ENCODE data around the gene MEIS2.

Gene MEIS2

DNA sequence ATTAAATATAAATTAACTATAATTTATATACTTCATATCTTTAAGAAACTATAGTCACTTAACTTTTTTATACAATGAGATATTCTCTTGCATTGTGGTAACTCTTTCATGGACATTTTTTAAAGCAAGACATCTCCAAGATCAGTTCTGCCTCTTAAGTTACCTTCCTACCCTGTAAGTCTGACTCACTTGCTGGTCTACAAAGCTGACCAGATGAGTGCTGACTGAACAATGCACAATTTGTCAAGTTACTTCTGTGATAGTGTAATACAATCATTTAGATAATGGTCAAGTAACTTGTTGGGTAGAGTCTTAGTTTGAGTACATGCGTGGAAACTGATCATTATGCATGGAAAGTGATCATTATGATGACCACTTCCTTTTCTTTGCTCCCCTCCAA, 145.9 kb downstream of the MEIS2 start:
- Histone ChIP-seq H3K27me3 (ENCODE audit: control insufficient read depth in 2 of 2, insufficient read depth in 2 of 2, low read length in 2 of 2) (peaks cover 0 to 3% of the 10 kb centered on the region in 2 donors), H3K27ac (ENCODE audit: low read depth in 2 of 2, low read length in 2 of 2) (no peak overlapping the region), H3K9ac (ENCODE audit: low read depth in 1 of 2, low read length in 2 of 2) (no peak overlapping the region), H3K4me3 (ENCODE audit: low read length in 2 of 2) (no peak overlapping the region), H3K4me1 (ENCODE audit: control insufficient read depth in 2 of 2, insufficient read depth in 2 of 2, low read length in 2 of 2) (no peaks in the 10 kb centered on the region), H3K9me3 (ENCODE audit: control insufficient read depth in 2 of 2, low read length in 2 of 2) (no peaks in the 10 kb centered on the region), H3K36me3 (ENCODE audit: control insufficient read depth in 2 of 2, insufficient read depth in 2 of 2, low read length in 2 of 2) (no peaks in the 10 kb centered on the region)

DNA sequence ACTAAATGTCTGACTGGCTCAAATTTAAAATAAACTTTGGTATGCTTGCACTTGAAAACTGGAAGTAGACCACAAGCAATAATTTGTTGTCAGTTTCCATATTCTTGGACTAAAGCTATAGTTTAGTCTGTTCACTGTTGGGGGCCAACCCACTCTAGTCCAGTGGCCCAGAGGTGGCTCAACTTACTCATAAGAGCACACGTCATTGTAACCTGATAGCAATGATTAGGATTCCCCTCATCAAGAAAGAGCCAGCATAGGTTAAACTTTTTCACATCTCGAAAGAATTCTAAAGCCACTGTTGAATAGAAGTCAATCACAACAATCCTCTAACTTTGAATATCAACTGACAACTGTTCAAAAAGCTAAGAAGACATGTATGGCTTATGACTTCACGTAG, 147.0 kb downstream of the MEIS2 start:
- H3K27ac ChIP-seq (ENCODE audit: low read depth in 2 of 2, low read length in 2 of 2), result no peak overlapping the region
- H3K4me1 ChIP-seq (ENCODE audit: control insufficient read depth in 2 of 2, insufficient read depth in 2 of 2, low read length in 2 of 2), result no peaks in the 10 kb centered on the region
- H3K9ac ChIP-seq (ENCODE audit: low read depth in 1 of 2, low read length in 2 of 2), result no peak overlapping the region
- no peak overlapping the region for H3K4me3 ChIP-seq (ENCODE audit: low read length in 2 of 2)
- no peaks in the 10 kb centered on the region for H3K9me3 ChIP-seq (ENCODE audit: control insufficient read depth in 2 of 2, low read length in 2 of 2)
- no peaks in the 10 kb centered on the region for H3K36me3 ChIP-seq (ENCODE audit: control insufficient read depth in 2 of 2, insufficient read depth in 2 of 2, low read length in 2 of 2)
- peaks cover 0 to 3% of the 10 kb centered on the region in 2 donors for H3K27me3 ChIP-seq (ENCODE audit: control insufficient read depth in 2 of 2, insufficient read depth in 2 of 2, low read length in 2 of 2)

DNA sequence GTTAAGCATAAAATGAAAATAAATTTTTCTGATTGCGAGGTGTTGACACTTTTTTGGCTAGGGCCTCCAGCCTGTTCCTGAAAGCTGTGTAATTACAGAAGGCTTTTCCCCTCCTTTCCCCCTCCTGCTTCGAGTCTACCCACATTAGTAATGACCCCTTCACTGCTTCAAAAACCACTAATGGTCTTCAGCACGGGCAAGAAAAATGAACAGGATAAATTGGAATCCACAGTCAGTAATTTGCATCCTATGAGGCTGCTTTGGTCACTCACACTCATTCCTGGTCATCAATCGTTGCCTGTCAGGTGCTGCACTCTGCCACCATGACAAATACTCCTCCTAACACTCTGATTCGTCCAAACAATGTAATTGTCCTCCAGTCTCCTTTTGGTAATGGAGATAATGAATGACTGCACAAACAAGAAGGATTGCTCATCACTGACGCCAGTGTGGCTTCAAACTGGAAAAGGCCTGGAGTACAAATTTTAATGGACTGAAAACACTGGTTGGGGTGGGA, 148.6 kb downstream of the MEIS2 start:
- Histone ChIP-seq H3K4me3 (ENCODE audit: low read length in 2 of 2) (no peak overlapping the region), H3K9ac (ENCODE audit: low read depth in 1 of 2, low read length in 2 of 2) (no peak overlapping the region), H3K27ac (ENCODE audit: low read depth in 2 of 2, low read length in 2 of 2) (no peak overlapping the region), H3K9me3 (ENCODE audit: control insufficient read depth in 2 of 2, low read length in 2 of 2) (no peaks in the 10 kb centered on the region), H3K27me3 (ENCODE audit: control insufficient read depth in 2 of 2, insufficient read depth in 2 of 2, low read length in 2 of 2) (peaks cover 0 to 3% of the 10 kb centered on the region in 2 donors), H3K36me3 (ENCODE audit: control insufficient read depth in 2 of 2, insufficient read depth in 2 of 2, low read length in 2 of 2) (no peaks in the 10 kb centered on the region), H3K4me1 (ENCODE audit: control insufficient read depth in 2 of 2, insufficient read depth in 2 of 2, low read length in 2 of 2) (no peaks in the 10 kb centered on the region)

DNA sequence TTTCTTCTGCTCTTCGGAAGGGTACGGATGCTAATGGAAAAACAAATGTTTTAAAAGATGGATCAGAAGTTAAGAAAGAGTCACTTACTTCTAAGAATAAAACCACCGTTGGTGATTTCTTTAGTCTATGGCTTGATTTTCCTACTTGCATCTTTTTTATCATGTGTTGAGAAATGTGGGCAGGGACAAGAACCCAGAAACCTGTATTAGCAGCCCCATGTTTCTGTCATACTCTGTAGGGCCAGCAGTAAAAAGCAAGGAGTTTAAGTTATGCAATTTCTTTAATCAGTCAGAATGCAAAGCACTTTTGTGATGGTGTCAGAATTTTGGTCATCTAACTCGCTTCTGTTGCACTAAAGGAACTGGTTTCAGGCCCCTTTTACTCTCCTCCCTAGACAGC, 150.0 kb downstream of the MEIS2 start:
- Histone ChIP-seq H3K4me3 (ENCODE audit: low read length in 2 of 2) (no peak overlapping the region), H3K27me3 (ENCODE audit: control insufficient read depth in 2 of 2, insufficient read depth in 2 of 2, low read length in 2 of 2) (peaks cover 0 to 3% of the 10 kb centered on the region in 2 donors), H3K4me1 (ENCODE audit: control insufficient read depth in 2 of 2, insufficient read depth in 2 of 2, low read length in 2 of 2) (no peaks in the 10 kb centered on the region), H3K27ac (ENCODE audit: low read depth in 2 of 2, low read length in 2 of 2) (no peak overlapping the region), H3K9ac (ENCODE audit: low read depth in 1 of 2, low read length in 2 of 2) (no peak overlapping the region), H3K36me3 (ENCODE audit: control insufficient read depth in 2 of 2, insufficient read depth in 2 of 2, low read length in 2 of 2) (no peaks in the 10 kb centered on the region), H3K9me3 (ENCODE audit: control insufficient read depth in 2 of 2, low read length in 2 of 2) (no peaks in the 10 kb centered on the region)

DNA sequence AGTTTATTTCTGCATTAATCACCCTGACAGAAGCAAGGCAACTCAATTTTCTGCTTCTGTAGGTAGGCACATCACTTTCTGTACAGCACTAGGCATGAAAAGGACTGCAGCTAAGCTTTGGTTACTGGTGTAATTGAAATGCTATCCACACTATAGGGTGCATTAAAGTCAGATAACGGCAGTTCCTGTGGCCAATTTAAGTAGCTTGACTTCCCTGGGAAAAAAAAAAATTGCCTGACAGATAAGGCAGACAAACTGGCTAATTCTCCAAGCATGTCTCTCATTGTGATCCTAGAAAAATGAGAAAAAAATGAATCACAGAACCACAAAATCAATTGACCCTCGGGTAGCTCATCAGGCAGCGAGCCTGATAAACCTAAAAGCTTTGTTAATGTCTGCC, 151.4 kb downstream of the MEIS2 start:
- H3K9ac ChIP-seq (ENCODE audit: low read depth in 1 of 2, low read length in 2 of 2), result no peak overlapping the region
- no peak overlapping the region for H3K4me3 ChIP-seq (ENCODE audit: low read length in 2 of 2)
- no peaks in the 10 kb centered on the region for H3K4me1 ChIP-seq (ENCODE audit: control insufficient read depth in 2 of 2, insufficient read depth in 2 of 2, low read length in 2 of 2)

DNA sequence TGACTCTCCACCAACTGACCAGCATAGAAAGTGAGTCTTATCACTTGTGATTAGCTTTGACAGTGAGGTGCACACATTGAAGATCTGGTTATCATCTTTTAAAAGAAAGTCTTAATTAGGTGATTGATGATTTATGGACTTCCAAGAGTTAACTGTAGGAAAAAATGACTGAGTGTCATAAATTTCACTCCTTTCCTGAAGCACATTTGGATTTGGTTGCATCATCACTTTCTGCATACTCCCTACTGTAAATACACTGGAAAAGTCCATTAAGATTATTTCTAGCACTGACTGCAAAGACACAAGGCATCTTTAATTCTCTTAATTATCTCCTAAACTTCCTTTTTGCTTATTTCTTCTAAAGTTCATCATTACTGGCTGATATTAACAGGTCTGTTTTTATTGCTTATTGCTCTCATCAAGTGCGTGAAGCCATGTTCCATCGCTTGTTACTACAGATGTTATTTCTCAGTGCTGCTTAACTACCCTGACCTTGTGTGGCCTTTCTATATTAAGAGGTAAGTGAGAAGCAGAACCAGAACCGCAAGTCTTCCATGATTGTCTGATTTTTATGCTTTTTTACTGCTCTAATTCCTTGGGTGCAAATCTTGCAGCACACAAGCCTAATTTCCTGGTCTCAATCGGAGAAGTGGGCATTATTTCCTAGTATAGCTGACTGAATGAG, 153.2 kb downstream of the MEIS2 start:
- no peaks in the 10 kb centered on the region for H3K36me3 ChIP-seq (ENCODE audit: control insufficient read depth in 2 of 2, insufficient read depth in 2 of 2, low read length in 2 of 2)
- no peak overlapping the region for H3K4me3 ChIP-seq (ENCODE audit: low read length in 2 of 2)
- H3K27ac ChIP-seq (ENCODE audit: low read depth in 2 of 2, low read length in 2 of 2), result no peak overlapping the region
- no peak overlapping the region for H3K9ac ChIP-seq (ENCODE audit: low read depth in 1 of 2, low read length in 2 of 2)
- no peaks in the 10 kb centered on the region for H3K4me1 ChIP-seq (ENCODE audit: control insufficient read depth in 2 of 2, insufficient read depth in 2 of 2, low read length in 2 of 2)
- H3K27me3 ChIP-seq (ENCODE audit: control insufficient read depth in 2 of 2, insufficient read depth in 2 of 2, low read length in 2 of 2), result peaks cover 0 to 3% of the 10 kb centered on the region in 2 donors
- no peaks in the 10 kb centered on the region for H3K9me3 ChIP-seq (ENCODE audit: control insufficient read depth in 2 of 2, low read length in 2 of 2)

More for the DNA sequence above, 151.4 kb downstream of the MEIS2 start:
- Histone ChIP-seq H3K27ac (ENCODE audit: low read depth in 2 of 2, low read length in 2 of 2) (no peak overlapping the region), H3K27me3 (ENCODE audit: control insufficient read depth in 2 of 2, insufficient read depth in 2 of 2, low read length in 2 of 2) (peaks cover 0 to 3% of the 10 kb centered on the region in 2 donors), H3K9me3 (ENCODE audit: control insufficient read depth in 2 of 2, low read length in 2 of 2) (no peaks in the 10 kb centered on the region), H3K36me3 (ENCODE audit: control insufficient read depth in 2 of 2, insufficient read depth in 2 of 2, low read length in 2 of 2) (no peaks in the 10 kb centered on the region)

DNA sequence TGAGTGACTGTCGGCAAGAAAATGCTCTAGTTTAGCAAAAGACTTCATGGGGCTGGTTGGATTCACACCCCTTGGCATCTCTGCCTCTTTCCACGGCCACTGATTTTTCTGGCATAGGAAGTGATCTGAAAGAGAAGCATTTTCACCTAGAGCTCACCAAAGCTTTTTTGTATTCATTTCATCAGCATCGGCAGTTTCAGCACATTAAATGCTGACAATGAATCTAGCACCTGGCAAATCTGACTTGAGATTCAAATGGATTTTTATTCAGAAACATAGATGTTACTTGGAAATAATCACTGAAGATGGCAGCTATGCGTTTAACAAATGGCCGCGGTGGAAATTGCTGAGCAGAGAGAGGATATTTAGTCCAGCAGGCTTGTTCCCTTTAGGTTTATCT, 155.9 kb downstream of the MEIS2 start:
- Histone ChIP-seq H3K4me3 (ENCODE audit: low read length in 2 of 2) (no peak overlapping the region), H3K9me3 (ENCODE audit: control insufficient read depth in 2 of 2, low read length in 2 of 2) (no peaks in the 10 kb centered on the region), H3K4me1 (ENCODE audit: control insufficient read depth in 2 of 2, insufficient read depth in 2 of 2, low read length in 2 of 2) (no peaks in the 10 kb centered on the region), H3K27me3 (ENCODE audit: control insufficient read depth in 2 of 2, insufficient read depth in 2 of 2, low read length in 2 of 2) (peaks cover 0 to 3% of the 10 kb centered on the region in 2 donors), H3K9ac (ENCODE audit: low read depth in 1 of 2, low read length in 2 of 2) (no peak overlapping the region), H3K27ac (ENCODE audit: low read depth in 2 of 2, low read length in 2 of 2) (no peak overlapping the region), H3K36me3 (ENCODE audit: control insufficient read depth in 2 of 2, insufficient read depth in 2 of 2, low read length in 2 of 2) (no peaks in the 10 kb centered on the region)

DNA sequence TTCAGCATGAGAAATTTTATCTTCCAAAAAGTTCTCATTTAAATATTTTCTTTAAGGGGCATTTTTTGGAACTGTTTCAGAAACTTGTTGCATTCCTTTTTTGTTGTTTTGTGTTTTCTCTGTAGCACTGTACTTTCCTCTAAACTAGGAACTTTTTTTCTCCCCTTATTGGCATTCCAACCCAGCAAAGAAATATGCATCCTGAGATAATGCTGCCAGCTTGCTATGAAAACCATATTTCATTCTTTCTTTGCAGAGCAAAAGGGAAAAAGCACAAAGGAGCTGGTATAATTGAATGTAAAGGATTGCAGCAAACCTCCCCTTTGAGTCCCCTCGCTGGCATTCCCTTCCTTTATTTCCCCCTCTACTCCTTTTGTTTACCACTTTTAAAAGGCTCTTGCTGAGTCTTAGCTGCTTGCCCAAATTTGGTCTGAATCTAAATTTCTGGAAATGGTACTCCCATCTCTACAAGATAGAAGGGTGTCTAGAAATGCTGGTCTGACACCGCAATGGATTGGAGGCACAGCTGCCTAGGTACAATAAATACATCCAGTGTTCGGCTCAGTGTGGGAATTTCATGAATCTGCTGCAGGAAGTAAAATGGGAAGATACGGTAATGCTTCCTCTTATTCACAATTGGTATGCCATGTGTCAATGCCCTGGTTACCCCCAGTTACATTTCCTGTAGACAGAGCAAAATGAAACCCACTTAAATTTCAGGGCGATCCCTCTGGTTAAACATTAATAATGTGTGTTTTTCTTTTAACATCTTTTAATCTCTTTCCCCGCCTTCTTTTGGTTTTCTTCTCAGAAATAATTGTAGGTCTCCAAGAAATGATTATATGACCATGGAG, 156.6 kb downstream of the MEIS2 start:
- no peaks in the 10 kb centered on the region for H3K9me3 ChIP-seq (ENCODE audit: control insufficient read depth in 2 of 2, low read length in 2 of 2)
- no peak overlapping the region for H3K27ac ChIP-seq (ENCODE audit: low read depth in 2 of 2, low read length in 2 of 2)
- H3K9ac ChIP-seq (ENCODE audit: low read depth in 1 of 2, low read length in 2 of 2), result no peak overlapping the region
- H3K4me3 ChIP-seq (ENCODE audit: low read length in 2 of 2), result no peak overlapping the region
- H3K4me1 ChIP-seq (ENCODE audit: control insufficient read depth in 2 of 2, insufficient read depth in 2 of 2, low read length in 2 of 2), result no peaks in the 10 kb centered on the region
- peaks cover 0 to 3% of the 10 kb centered on the region in 2 donors for H3K27me3 ChIP-seq (ENCODE audit: control insufficient read depth in 2 of 2, insufficient read depth in 2 of 2, low read length in 2 of 2)
- no peaks in the 10 kb centered on the region for H3K36me3 ChIP-seq (ENCODE audit: control insufficient read depth in 2 of 2, insufficient read depth in 2 of 2, low read length in 2 of 2)

DNA sequence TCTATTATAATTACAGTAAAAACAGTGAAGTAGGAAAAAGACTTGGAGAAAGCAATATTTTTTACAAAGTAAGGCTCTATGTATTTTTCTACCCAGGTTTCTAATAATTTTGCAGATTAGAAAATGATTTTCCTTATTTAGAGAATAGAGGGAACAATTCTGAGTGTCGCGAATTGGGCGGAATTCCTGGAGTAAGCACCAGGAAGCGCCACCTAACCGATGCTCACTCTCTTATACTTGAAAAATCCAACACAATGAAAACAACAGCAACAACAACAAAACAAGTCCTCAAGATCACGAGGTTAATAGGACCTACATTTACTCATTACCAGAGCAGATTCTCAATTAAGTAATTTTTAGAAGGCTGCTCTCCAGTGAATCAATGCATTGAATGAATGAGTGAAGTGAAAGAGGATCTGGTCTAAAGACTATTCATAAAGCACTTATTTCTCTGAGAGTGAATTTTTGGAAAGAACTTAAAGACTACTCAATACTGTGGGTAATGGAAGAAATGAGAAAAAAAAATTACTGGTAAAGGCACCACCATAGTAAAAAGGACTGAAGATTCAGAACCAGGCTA, 158.0 kb downstream of the MEIS2 start:
- Histone ChIP-seq H3K4me1 (ENCODE audit: control insufficient read depth in 2 of 2, insufficient read depth in 2 of 2, low read length in 2 of 2) (no peaks in the 10 kb centered on the region), H3K9ac (ENCODE audit: low read depth in 1 of 2, low read length in 2 of 2) (no peak overlapping the region), H3K36me3 (ENCODE audit: control insufficient read depth in 2 of 2, insufficient read depth in 2 of 2, low read length in 2 of 2) (no peaks in the 10 kb centered on the region), H3K27ac (ENCODE audit: low read depth in 2 of 2, low read length in 2 of 2) (no peak overlapping the region), H3K9me3 (ENCODE audit: control insufficient read depth in 2 of 2, low read length in 2 of 2) (no peaks in the 10 kb centered on the region), H3K27me3 (ENCODE audit: control insufficient read depth in 2 of 2, insufficient read depth in 2 of 2, low read length in 2 of 2) (peaks cover 0 to under 1% of the 10 kb centered on the region in 2 donors), H3K4me3 (ENCODE audit: low read length in 2 of 2) (no peak overlapping the region)

DNA sequence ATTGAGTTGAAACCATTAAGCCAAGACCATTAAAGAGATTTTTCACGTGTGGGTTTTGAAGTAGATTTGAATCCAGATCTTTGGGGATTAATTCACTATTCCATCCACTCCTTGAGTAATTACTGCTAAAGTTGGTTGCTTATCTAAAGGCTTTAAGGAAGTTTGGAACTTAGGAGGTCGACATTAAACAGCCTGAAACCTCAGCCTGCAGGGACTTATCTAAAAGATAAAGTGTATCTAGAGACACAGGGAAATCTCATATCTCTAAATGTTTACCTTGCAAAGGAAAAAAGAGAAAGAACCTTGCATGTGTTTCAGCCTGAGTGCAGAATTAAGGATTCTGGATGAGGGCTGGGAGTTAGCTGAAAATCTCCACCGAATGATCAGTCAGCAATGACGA, 158.6 kb downstream of the MEIS2 start:
- Histone ChIP-seq H3K27me3 (ENCODE audit: control insufficient read depth in 2 of 2, insufficient read depth in 2 of 2, low read length in 2 of 2) (no peaks in the 10 kb centered on the region), H3K27ac (ENCODE audit: low read depth in 2 of 2, low read length in 2 of 2) (no peak overlapping the region), H3K36me3 (ENCODE audit: control insufficient read depth in 2 of 2, insufficient read depth in 2 of 2, low read length in 2 of 2) (no peaks in the 10 kb centered on the region), H3K9ac (ENCODE audit: low read depth in 1 of 2, low read length in 2 of 2) (no peak overlapping the region), H3K9me3 (ENCODE audit: control insufficient read depth in 2 of 2, low read length in 2 of 2) (no peaks in the 10 kb centered on the region), H3K4me1 (ENCODE audit: control insufficient read depth in 2 of 2, insufficient read depth in 2 of 2, low read length in 2 of 2) (no peaks in the 10 kb centered on the region), H3K4me3 (ENCODE audit: low read length in 2 of 2) (no peak overlapping the region)
